Measurements from ENCODE around the gene ROR2.

ROR2 gene

GRCh38 chr9:91900055-91900796 is 49.8 kb downstream of the ROR2 start:
- no peak for DNase-seq (ENCODE audit: low spot score)

- DNase-seq (ENCODE audit: low spot score), result no peak
Measured at GRCh38 chr9:91899594-91899993, 50.4 kb downstream of the ROR2 start.

- DNase-seq (ENCODE audit: low spot score), result no peak
Measured at GRCh38 chr9:91899219-91899563, 50.8 kb downstream of the ROR2 start.

GRCh38 chr9:91898451-91899218 is 51.4 kb downstream of the ROR2 start:
- DNase-seq (ENCODE audit: low spot score), result no peak

DNA sequence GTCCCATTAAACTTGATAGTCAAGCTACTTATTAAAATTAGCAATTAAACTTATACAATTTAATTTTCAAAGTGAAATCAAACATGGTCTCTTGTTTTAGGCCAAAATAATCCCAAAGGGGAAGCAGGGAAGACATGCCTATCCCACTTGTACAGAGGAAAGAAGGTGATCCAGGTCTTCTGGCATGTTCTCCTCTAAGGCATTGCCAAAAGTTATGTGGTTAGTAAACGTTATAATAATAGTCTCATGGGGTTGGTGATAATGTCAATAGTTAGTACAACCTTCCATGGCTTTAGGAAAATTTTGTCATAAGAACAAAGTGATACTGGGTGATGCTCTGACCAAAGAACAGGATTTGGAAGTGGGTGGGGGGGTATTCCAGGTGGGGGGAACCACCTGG is 52.8 kb downstream of the ROR2 start:
- DNase-seq (ENCODE audit: low spot score), result no peak

DNA sequence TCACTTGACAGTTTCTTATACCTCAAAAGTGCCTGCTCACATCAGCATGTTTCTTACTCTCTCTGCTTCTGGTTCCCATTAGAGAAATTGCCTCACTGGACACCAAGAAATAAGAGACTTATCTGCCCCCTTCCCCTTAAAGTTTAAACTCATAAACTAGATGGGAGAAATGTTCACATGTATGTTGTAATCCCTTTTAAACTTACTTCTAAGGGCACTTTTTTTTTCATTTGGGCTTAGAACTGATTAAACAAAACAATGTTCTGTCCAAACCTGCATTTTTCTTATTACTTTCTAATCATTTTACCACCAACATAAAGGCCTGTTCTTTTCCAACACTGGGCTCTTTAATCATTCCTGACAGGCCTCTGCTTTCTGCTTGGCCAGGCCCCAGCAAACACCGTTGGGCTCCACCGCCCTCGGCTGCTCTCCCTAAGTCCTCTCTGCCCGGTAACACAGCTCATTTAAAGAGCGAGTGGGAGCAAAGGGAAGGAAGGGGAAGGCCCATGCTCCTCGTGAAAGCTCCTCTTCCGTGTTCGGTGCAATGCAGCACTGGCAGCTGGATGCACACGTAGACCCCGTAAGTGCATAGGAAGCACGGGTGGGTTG is 53.4 kb downstream of the ROR2 start:
- no peak for DNase-seq (ENCODE audit: low spot score)

GRCh38 chr9:91896097-91896496 is 53.9 kb downstream of the ROR2 start:
- no peak for DNase-seq (ENCODE audit: low spot score)

DNA sequence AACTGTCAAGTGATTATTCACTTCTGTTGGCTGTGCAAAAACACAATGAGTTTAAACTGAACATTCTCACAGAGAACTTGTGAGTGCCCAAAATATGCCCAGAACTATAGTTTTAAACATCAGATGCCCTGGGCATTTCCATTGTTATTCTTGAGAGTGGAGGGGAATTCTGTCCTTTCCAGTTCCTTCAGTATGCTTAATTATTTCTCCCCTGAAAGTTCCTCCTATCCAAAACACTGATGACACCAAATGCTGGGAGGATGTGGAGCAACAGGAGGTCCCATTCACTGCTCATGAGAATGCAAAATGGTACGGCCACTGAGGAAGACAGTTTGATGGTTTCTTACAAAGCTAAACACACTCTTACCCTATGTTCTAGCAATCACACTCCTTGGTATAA is 55.5 kb downstream of the ROR2 start:
- DNase-seq (ENCODE audit: low spot score), result no peak

DNA sequence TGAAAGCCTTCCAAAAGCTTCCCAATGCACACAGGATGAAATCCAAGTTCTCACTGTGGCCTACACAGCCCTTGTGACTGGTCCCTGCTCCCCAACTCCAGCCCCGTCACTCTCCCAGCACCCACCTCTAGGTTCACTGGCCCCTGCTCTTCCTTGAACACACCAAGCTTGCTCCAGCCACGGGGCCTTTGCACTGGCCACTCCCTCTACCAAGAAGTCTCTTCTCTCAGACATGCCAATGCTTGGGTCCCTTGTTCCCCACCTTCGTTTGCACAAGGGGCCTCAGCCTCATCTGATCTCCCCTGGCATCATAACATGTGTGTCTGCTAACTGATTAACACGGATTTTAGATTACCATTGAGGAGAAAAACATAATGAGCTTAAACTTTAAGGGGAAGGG is 56.0 kb downstream of the ROR2 start:
- DNase-seq (ENCODE audit: low spot score), result no peak

- no peak for DNase-seq (ENCODE audit: low spot score)
Measured at GRCh38 chr9:91891915-91892314, 58.1 kb downstream of the ROR2 start.

DNA sequence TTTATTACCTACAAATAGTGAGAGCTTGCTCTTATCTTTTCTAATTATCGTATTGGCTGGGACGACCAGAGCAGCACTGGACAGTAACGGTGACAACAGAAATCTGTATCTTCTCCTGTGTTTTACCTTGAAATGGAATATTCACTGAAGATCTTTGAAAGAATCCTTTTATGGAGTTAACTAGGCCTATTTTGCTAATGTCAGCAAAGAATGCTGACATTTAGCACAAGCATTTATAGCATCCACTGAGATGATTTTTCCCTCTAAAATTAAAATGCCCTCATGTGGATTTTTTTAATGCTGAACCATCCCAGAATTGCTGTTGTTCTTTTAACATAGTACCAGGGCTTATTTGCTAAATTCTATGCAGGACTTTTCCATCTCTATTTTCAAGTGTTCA is 59.4 kb downstream of the ROR2 start:
- no peak for DNase-seq (ENCODE audit: low spot score)

DNA sequence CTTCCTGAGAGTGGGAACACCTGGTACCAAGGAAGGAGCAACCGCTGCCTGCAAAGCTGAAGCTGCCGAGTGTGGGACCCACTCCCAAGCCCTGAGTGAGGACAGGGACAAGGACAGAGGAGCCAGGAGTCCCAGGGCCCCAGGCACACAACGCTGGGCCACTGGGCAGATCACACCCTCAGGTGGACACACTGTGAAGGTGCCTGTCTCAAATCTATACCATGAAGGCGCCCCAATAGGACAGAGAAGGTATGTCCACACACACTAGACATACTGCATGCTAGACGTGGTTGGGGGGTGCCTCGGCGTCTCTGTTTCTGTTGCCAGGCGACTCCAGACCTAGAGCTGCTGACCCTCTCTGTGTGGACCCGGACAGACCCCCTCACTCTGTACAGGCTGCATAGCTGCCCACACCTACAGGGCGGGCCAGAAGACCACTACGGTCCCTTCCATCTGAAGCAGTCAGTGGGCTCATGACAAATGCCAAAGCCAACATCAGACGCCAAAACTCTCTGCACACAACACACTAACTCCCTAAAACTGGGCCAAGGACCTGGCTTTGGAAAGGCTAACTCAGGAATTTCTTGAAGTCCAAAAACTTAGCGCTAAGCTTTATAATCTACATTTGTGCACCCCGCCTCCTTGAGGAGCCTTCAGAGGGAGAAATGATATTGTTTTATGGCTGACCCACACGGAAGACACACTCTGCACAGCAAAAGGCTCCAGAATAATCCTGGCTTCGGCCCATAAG is 60.7 kb downstream of the ROR2 start:
- no peak for DNase-seq (ENCODE audit: low spot score)

GRCh38 chr9:91886414-91887076 is 63.5 kb downstream of the ROR2 start:
- no peak for DNase-seq (ENCODE audit: low spot score)

DNA sequence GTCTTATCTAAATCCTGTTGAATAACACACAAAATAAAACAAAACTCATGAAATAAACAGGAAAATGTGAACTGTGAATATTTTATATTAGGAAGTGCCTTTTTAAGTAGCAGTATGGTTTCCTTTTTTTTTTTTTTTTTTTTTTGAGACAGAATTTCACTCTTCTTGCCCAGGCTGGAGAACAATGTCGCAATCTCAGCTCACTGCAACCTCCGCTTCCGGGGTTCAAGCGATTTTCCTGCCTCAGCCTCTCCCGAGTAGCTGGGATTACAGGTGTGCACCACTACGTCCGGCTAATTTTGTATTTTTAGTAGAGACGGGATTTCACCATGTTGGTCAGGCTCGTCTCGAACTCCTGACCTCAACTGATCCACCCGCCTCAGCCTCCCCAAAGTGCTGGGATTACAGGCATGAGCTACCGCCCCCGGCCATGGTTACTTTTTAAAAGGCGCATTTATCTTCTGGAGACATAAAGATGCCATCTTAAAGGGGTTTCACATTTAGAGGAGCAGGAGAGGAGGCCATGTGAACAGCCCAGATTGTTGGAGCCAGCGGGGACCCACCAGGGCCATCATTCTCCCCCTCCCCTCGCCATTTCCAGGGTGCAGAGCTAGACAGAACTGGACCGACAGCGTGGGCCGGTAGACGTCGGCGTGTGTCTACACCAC is 64.1 kb downstream of the ROR2 start:
- DNase-seq (ENCODE audit: low spot score), result no peak

GRCh38 chr9:91884696-91885687 is 65.0 kb downstream of the ROR2 start:
- no peak for DNase-seq (ENCODE audit: low spot score)

DNA sequence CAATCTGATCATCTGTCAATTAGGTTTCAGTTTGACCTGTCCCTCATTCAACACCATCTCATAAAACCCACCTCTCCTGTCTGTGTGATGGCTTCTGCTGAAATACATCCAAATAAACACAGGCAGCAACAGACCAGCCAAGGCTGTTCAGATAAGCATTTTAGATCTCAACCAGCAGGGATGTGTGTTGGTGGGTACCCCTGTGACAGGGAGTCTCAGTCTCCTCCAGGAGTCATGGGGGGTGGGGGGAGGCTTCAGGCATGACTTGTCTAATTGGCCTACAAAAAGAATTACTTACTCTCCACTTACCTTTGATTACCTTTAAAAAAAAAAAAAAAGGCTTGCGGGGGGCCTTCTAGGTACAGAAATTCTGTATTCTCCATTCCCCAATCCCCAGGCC is 65.9 kb downstream of the ROR2 start:
- DNase-seq (ENCODE audit: low spot score), result no peak

GRCh38 chr9:91883503-91883902 is 66.5 kb downstream of the ROR2 start:
- DNase-seq (ENCODE audit: low spot score), result no peak

- DNase-seq (ENCODE audit: low spot score), result no peak
Measured at GRCh38 chr9:91882627-91883026, 67.4 kb downstream of the ROR2 start.

DNA sequence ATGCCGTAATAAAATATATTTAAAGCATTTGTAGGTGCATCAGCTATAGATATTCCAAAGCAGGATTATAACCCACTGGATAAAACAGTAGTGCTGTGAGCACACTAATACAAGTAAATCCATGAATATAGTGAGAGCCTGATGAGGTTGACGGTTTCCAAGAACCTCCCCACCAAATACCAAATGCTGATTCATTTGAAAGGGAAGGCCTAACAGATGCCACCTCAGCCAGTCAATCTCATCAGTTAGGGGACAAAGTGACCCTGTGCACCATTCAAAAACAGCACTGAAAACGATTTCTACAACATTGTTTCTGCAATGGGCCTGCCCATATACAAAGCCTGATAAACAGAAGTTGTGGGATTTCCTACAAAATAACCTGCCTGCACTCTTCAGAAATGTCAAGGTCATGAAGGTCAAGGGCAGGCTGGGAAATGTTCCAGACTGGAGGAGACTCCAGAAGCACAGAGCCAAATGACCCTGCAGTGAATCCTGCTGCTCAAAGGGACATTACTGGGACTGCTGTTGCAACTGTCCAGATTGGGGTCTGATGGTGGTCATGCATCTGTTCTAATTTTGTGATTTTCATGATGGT is 69.6 kb downstream of the ROR2 start:
- DNase-seq (ENCODE audit: low spot score), result no peak

- DNase-seq (ENCODE audit: low spot score), result no peak
Measured at GRCh38 chr9:91879231-91879630, 70.8 kb downstream of the ROR2 start.

Measured in activated CD4-positive, alpha-beta T cell treated with anti-CD3 and anti-CD28 coated beads, Interleukin-2, Interleukin-4, amounts not matched to agents 100 ng/mL and 50 ng/mL, durations not matched to agents 16 hours and 8 hours (primary cell).